H1 (cell line): ENCODE data around the gene IL16. TPM values are rescaled to one million over a fixed set of nuclear protein-coding genes. Genes with fewer than 3 reads are reported as not detected.

Source experiments
- ASH2L ChIP-seq: fragments of 200-600, 300-600 bp; sonication (generic); IDR thresholded peaks from one replicate; pipeline ENCODE4 v1.7.1; 2017; ENCODE audit warnings: low read length
- CREB1 ChIP-seq: IDR thresholded peaks from 2 replicates; pipeline ENCODE4 v1.6.1; 2012; ENCODE audit warnings: inconsistent platforms
- NRF1 ChIP-seq: IDR thresholded peaks from 2 replicates; pipeline ENCODE4 v1.6.1; 2011; ENCODE audit warnings: mild to moderate bottlenecking, low read depth, low read length, improper control_type of control experiment
- POU5F1 ChIP-seq: IDR thresholded peaks from 2 replicates; pipeline ENCODE4 v1.6.1; 2011; ENCODE audit warnings: low read depth, mild to moderate bottlenecking, low read length, moderate library complexity
- RXRA ChIP-seq: IDR thresholded peaks from 2 replicates; pipeline ENCODE4 v1.6.1; 2011; ENCODE audit warnings: low read depth, mild to moderate bottlenecking, low read length, moderate library complexity; ENCODE audit not compliant: insufficient read depth
- SUZ12 ChIP-seq: fragments of 200-600 bp; sonication (generic); IDR thresholded peaks from 2 replicates; pipeline ENCODE4 v1.6.1; 2012; ENCODE audit warnings: mild to moderate bottlenecking, inconsistent platforms, low read length, moderate library complexity, mixed read lengths
- polyA plus RNA-seq, 7 experiments: library from polyadenylated mRNA; depleted of rRNA in 3 of 7; stranded (reverse) in 5 of 7; unstranded in 2 of 7; fragments of >200 nt in 5 of 7; fragments of 200-250 nt in 2 of 7; gene quantifications; 1 replicate in 5 of 7; 2 replicates in 1 of 7; 4 replicates in 1 of 7; pipeline versions ENCODE4 v1.2.1 to v1.2.3, GENCODE V29; 2011 to 2013; ENCODE audit warnings: missing spikeins in 2 of 7, mixed read lengths in 2 of 7
- total RNA-seq: library from RNA; stranded (reverse); fragmentation: NEBNext Ultra II Directional; extraction: Animal tissue kit (Norgen Biotek cat#: 25700); gene quantifications from 2 replicates; pipeline ENCODE4 v1.2.1, GENCODE V29; 2021
- TF ChIP-seq, protein P1 (sequence below): fragments of 300-600 bp; sonication (generic); IDR thresholded peaks from 2 replicates; pipeline ENCODE4 v1.7.1; 2012; ENCODE audit warnings: low read length, moderate library complexity, mild to moderate bottlenecking, inconsistent platforms; ENCODE audit not compliant: insufficient replicate concordance

Gene IL16
- total and polyA plus RNA-seq, 2 of the 8 experiments (the other 6 are each of a cell fraction or from before 2014, with no cell fraction given) = 0.03 to 0.09 TPM

DNA sequence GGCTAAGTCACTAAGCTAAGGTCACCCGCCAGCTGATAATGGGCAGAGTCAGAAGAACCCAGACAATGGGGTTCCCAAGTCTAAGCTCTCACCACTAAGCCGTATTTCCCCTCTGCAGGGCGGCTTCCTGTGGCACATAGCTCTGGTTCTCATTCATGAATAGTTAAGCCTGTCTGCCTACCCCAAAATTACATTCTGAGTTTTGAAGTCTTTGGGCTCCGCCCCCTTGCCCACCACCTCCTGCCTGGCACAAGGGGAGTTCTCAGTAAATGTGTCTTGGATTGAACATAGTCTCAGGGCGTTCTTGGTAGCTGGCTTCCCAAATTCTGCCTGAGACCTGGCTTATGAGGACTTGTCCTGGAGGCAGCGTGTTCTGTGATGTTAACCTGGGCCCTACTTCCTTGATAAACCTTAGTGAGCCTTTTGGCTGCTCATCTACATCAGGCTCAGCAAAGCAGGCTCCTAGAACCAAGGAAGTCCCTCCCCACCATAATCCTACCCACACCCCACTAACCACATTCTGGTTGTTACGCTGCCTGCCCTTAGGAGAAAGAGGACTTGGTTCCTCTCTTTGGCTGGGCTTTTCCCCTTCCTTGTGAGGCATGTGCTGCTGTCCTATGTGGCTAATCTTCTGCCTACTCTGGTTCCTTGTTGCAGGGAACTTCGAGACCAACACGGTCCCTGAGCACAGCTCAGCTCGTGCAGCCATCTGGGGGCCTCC is 72.4 kb downstream of the IL16 start (continued):
- TF ChIP-seq, protein P1, sequence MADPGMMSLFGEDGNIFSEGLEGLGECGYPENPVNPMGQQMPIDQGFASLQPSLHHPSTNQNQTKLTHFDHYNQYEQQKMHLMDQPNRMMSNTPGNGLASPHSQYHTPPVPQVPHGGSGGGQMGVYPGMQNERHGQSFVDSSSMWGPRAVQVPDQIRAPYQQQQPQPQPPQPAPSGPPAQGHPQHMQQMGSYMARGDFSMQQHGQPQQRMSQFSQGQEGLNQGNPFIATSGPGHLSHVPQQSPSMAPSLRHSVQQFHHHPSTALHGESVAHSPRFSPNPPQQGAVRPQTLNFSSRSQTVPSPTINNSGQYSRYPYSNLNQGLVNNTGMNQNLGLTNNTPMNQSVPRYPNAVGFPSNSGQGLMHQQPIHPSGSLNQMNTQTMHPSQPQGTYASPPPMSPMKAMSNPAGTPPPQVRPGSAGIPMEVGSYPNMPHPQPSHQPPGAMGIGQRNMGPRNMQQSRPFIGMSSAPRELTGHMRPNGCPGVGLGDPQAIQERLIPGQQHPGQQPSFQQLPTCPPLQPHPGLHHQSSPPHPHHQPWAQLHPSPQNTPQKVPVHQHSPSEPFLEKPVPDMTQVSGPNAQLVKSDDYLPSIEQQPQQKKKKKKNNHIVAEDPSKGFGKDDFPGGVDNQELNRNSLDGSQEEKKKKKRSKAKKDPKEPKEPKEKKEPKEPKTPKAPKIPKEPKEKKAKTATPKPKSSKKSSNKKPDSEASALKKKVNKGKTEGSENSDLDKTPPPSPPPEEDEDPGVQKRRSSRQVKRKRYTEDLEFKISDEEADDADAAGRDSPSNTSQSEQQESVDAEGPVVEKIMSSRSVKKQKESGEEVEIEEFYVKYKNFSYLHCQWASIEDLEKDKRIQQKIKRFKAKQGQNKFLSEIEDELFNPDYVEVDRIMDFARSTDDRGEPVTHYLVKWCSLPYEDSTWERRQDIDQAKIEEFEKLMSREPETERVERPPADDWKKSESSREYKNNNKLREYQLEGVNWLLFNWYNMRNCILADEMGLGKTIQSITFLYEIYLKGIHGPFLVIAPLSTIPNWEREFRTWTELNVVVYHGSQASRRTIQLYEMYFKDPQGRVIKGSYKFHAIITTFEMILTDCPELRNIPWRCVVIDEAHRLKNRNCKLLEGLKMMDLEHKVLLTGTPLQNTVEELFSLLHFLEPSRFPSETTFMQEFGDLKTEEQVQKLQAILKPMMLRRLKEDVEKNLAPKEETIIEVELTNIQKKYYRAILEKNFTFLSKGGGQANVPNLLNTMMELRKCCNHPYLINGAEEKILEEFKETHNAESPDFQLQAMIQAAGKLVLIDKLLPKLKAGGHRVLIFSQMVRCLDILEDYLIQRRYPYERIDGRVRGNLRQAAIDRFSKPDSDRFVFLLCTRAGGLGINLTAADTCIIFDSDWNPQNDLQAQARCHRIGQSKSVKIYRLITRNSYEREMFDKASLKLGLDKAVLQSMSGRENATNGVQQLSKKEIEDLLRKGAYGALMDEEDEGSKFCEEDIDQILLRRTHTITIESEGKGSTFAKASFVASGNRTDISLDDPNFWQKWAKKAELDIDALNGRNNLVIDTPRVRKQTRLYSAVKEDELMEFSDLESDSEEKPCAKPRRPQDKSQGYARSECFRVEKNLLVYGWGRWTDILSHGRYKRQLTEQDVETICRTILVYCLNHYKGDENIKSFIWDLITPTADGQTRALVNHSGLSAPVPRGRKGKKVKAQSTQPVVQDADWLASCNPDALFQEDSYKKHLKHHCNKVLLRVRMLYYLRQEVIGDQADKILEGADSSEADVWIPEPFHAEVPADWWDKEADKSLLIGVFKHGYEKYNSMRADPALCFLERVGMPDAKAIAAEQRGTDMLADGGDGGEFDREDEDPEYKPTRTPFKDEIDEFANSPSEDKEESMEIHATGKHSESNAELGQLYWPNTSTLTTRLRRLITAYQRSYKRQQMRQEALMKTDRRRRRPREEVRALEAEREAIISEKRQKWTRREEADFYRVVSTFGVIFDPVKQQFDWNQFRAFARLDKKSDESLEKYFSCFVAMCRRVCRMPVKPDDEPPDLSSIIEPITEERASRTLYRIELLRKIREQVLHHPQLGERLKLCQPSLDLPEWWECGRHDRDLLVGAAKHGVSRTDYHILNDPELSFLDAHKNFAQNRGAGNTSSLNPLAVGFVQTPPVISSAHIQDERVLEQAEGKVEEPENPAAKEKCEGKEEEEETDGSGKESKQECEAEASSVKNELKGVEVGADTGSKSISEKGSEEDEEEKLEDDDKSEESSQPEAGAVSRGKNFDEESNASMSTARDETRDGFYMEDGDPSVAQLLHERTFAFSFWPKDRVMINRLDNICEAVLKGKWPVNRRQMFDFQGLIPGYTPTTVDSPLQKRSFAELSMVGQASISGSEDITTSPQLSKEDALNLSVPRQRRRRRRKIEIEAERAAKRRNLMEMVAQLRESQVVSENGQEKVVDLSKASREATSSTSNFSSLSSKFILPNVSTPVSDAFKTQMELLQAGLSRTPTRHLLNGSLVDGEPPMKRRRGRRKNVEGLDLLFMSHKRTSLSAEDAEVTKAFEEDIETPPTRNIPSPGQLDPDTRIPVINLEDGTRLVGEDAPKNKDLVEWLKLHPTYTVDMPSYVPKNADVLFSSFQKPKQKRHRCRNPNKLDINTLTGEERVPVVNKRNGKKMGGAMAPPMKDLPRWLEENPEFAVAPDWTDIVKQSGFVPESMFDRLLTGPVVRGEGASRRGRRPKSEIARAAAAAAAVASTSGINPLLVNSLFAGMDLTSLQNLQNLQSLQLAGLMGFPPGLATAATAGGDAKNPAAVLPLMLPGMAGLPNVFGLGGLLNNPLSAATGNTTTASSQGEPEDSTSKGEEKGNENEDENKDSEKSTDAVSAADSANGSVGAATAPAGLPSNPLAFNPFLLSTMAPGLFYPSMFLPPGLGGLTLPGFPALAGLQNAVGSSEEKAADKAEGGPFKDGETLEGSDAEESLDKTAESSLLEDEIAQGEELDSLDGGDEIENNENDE = no peak
- TF ChIP-seq CREB1 (no peak), SUZ12 (no peak), POU5F1 (no peak), ASH2L (no peak), RXRA (no peak), NRF1 (no peak)
